Stomach smooth muscle (tissue), 2 donors: ENCODE data around the gene EYA4.

Experiments
- H3K27ac ChIP-seq: one replicate; pipeline ENCODE4 v1.7.0; 2013; ENCODE audit warnings: mild to moderate bottlenecking, low read length, inconsistent platforms
- H3K27me3 ChIP-seq, 2 donors: one replicate each; pipeline ENCODE4 v1.7.0; 2013; ENCODE audit warnings: low read length in 2 of 2; ENCODE audit not compliant: insufficient read depth in 2 of 2, control insufficient read depth in 1 of 2
- H3K36me3 ChIP-seq, 2 donors: one replicate each; pipeline ENCODE4 v1.7.0; 2013; ENCODE audit warnings: low read length in 2 of 2; ENCODE audit not compliant: control insufficient read depth in 2 of 2, insufficient read depth in 2 of 2
- H3K4me1 ChIP-seq: one replicate; pipeline ENCODE4 v1.7.0; 2013; ENCODE audit warnings: low read length; ENCODE audit not compliant: control insufficient read depth, insufficient read depth
- H3K4me3 ChIP-seq, 2 donors: one replicate each; pipeline ENCODE4 v1.7.0; 2013; ENCODE audit warnings: low read length in 2 of 2
- H3K9ac ChIP-seq, 2 donors: one replicate each; pipeline ENCODE4 v1.7.0; 2013; ENCODE audit warnings: low read length in 2 of 2, mild to moderate bottlenecking in 1 of 2
- H3K9me3 ChIP-seq, 2 donors: one replicate each; pipeline ENCODE4 v1.7.0; 2013; ENCODE audit warnings: low read length in 2 of 2; ENCODE audit not compliant: control insufficient read depth in 2 of 2
- donor health status: healthy.
- donor health status: Pancreatic carcinoma.

The EYA4 gene

GRCh38 chr6:133436652-133437051, 195.5 kb downstream of the EYA4 start:
- no peaks in the 10 kb centered on the region for H3K4me1 ChIP-seq
- no peaks in the 10 kb centered on the region for H3K9me3 ChIP-seq
- H3K4me3 ChIP-seq = no peak overlapping the region
- no peaks in the 10 kb centered on the region for H3K27me3 ChIP-seq
- H3K9ac ChIP-seq = no peak overlapping the region
- no peaks in the 10 kb centered on the region for H3K36me3 ChIP-seq
- H3K27ac ChIP-seq = no peak overlapping the region

GRCh38 chr6:133441491-133441890, 200.3 kb downstream of the EYA4 start:
- Histone ChIP-seq H3K9ac (no peak overlapping the region), H3K4me1 (no peaks in the 10 kb centered on the region)

GRCh38 chr6:133446789-133447188, 205.6 kb downstream of the EYA4 start:
- H3K9ac ChIP-seq = no peak overlapping the region

More at GRCh38 chr6:133441491-133441890, 200.3 kb downstream of the EYA4 start:
- no peaks in the 10 kb centered on the region for H3K36me3 ChIP-seq
- no peaks in the 10 kb centered on the region for H3K9me3 ChIP-seq
- no peak overlapping the region for H3K27ac ChIP-seq
- no peak overlapping the region for H3K4me3 ChIP-seq
- no peaks in the 10 kb centered on the region for H3K27me3 ChIP-seq

GRCh38 chr6:133447924-133448323, 206.8 kb downstream of the EYA4 start:
- no peak overlapping the region for H3K27ac ChIP-seq
- no peak overlapping the region for H3K9ac ChIP-seq
- H3K4me3 ChIP-seq = no peak overlapping the region
- no peaks in the 10 kb centered on the region for H3K27me3 ChIP-seq
- H3K36me3 ChIP-seq = no peaks in the 10 kb centered on the region
- no peaks in the 10 kb centered on the region for H3K9me3 ChIP-seq
- H3K4me1 ChIP-seq = no peaks in the 10 kb centered on the region

More at GRCh38 chr6:133446789-133447188, 205.6 kb downstream of the EYA4 start:
- H3K27ac ChIP-seq = no peak overlapping the region
- H3K4me1 ChIP-seq = no peaks in the 10 kb centered on the region
- no peaks in the 10 kb centered on the region for H3K27me3 ChIP-seq
- no peaks in the 10 kb centered on the region for H3K36me3 ChIP-seq
- no peaks in the 10 kb centered on the region for H3K9me3 ChIP-seq
- H3K4me3 ChIP-seq = no peak overlapping the region

GRCh38 chr6:133456439-133456838, 215.3 kb downstream of the EYA4 start:
- no peaks in the 10 kb centered on the region for H3K36me3 ChIP-seq
- H3K9me3 ChIP-seq = no peaks in the 10 kb centered on the region
- no peak overlapping the region for H3K27ac ChIP-seq
- H3K27me3 ChIP-seq = no peaks in the 10 kb centered on the region
- H3K9ac ChIP-seq = no peak overlapping the region
- no peaks in the 10 kb centered on the region for H3K4me1 ChIP-seq
- no peak overlapping the region for H3K4me3 ChIP-seq

GRCh38 chr6:133456944-133457343, 215.8 kb downstream of the EYA4 start:
- H3K4me1 ChIP-seq = no peaks in the 10 kb centered on the region
- no peak overlapping the region for H3K4me3 ChIP-seq
- H3K27me3 ChIP-seq = no peaks in the 10 kb centered on the region
- H3K27ac ChIP-seq = no peak overlapping the region
- H3K36me3 ChIP-seq = no peaks in the 10 kb centered on the region
- H3K9me3 ChIP-seq = no peaks in the 10 kb centered on the region
- H3K9ac ChIP-seq = no peak overlapping the region

- H3K9ac ChIP-seq = no peak overlapping the region
- no peaks in the 10 kb centered on the region for H3K27me3 ChIP-seq
- no peaks in the 10 kb centered on the region for H3K4me1 ChIP-seq
- H3K36me3 ChIP-seq = no peaks in the 10 kb centered on the region
- no peaks in the 10 kb centered on the region for H3K9me3 ChIP-seq
- no peak overlapping the region for H3K27ac ChIP-seq
- no peak overlapping the region for H3K4me3 ChIP-seq
Observed at GRCh38 chr6:133460101-133460500, 218.9 kb downstream of the EYA4 start.

- Histone ChIP-seq H3K27ac (no peak overlapping the region), H3K4me3 (no peak overlapping the region), H3K9ac (no peak overlapping the region), H3K4me1 (no peaks in the 10 kb centered on the region), H3K9me3 (no peaks in the 10 kb centered on the region), H3K27me3 (no peaks in the 10 kb centered on the region), H3K36me3 (no peaks in the 10 kb centered on the region)
Observed at GRCh38 chr6:133463790-133464189, 222.6 kb downstream of the EYA4 start.

GRCh38 chr6:133466680-133467079, 225.5 kb downstream of the EYA4 start:
- H3K27me3 ChIP-seq = no peaks in the 10 kb centered on the region
- no peaks in the 10 kb centered on the region for H3K36me3 ChIP-seq
- no peaks in the 10 kb centered on the region for H3K9me3 ChIP-seq
- H3K4me1 ChIP-seq = no peaks in the 10 kb centered on the region
- no peak overlapping the region for H3K4me3 ChIP-seq
- no peak overlapping the region for H3K27ac ChIP-seq
- H3K9ac ChIP-seq = no peak overlapping the region

- no peaks in the 10 kb centered on the region for H3K36me3 ChIP-seq
- H3K27ac ChIP-seq = no peak overlapping the region
Observed at GRCh38 chr6:133467231-133467981, 226.2 kb downstream of the EYA4 start.

GRCh38 chr6:133467982-133468380, 226.8 kb downstream of the EYA4 start:
- Histone ChIP-seq H3K9ac (no peak overlapping the region), H3K4me3 (no peak overlapping the region), H3K27me3 (no peaks in the 10 kb centered on the region), H3K4me1 (no peaks in the 10 kb centered on the region), H3K36me3 (no peaks in the 10 kb centered on the region), H3K27ac (no peak overlapping the region), H3K9me3 (no peaks in the 10 kb centered on the region)

More at GRCh38 chr6:133467231-133467981, 226.2 kb downstream of the EYA4 start:
- no peaks in the 10 kb centered on the region for H3K4me1 ChIP-seq
- no peaks in the 10 kb centered on the region for H3K9me3 ChIP-seq
- H3K9ac ChIP-seq = no peak overlapping the region
- no peaks in the 10 kb centered on the region for H3K27me3 ChIP-seq
- H3K4me3 ChIP-seq = no peak overlapping the region
